PC-9 (cell line): ENCODE data around the gene TCEA3. TPM values are rescaled to one million over a fixed set of nuclear protein-coding genes. Genes with fewer than 3 reads are reported as not detected.

Source experiments
- BruUV-seq: library from RNA; stranded (reverse); fragments of 400-500 nt; replicated peaks from 2 replicates; lab custom pipeline; 2021; lab: Mats Ljungman, UMichigan
- CTCF ChIA-PET: fragments of 300-600 bp; sonication (Branson Sonifier 250); formaldehyde crosslinking; loops from one replicate; lab custom pipeline; 2022; ENCODE audit warnings: antibody characterized with exemption; lab: Charles Lee
- POLR2A ChIA-PET: fragments of 300-600 bp; sonication (Branson Sonifier 250); formaldehyde crosslinking; loops from one replicate; lab custom pipeline; 2022; ENCODE audit warnings: antibody characterized with exemption; ENCODE audit not compliant: unreplicated experiment; lab: Charles Lee
- DNase-seq, 2 experiments: peaks; one replicate each; pipeline versions ENCODE4 v3.0.0 to v3.0.0-alpha.2; 2015 to 2022; ENCODE audit warnings: mixed read lengths in 1 of 2
- H2AFZ ChIP-seq: fragments of 200-600 bp; sonication (generic); 2 replicates; pipeline ENCODE4 v1.8.1; 2017; ENCODE audit warnings: antibody characterized with exemption
- H3F3A ChIP-seq: fragments of 200-600 bp; sonication (generic); 2 replicates; pipeline ENCODE4 v1.8.1; 2017; ENCODE audit warnings: antibody characterized with exemption, mild to moderate bottlenecking, low read depth; ENCODE audit not compliant: insufficient read depth
- H3K27ac ChIP-seq: fragments of 200-600 bp; sonication (generic); 2 replicates; pipeline ENCODE4 v1.6.1; 2016; ENCODE audit warnings: mixed run types
- H3K27me3 ChIP-seq: fragments of 200-600 bp; sonication (generic); 2 replicates; pipeline ENCODE4 v1.6.1; 2016; ENCODE audit warnings: low read depth, mixed run types; ENCODE audit not compliant: insufficient read depth
- H3K36me3 ChIP-seq: fragments of 200-600 bp; sonication (generic); 2 replicates; pipeline ENCODE4 v1.6.1; 2016; ENCODE audit warnings: low read depth, mixed run types
- H3K4me1 ChIP-seq: fragments of 200-600 bp; sonication (generic); replicated peaks from 2 replicates; pipeline ENCODE4 v1.6.1; 2016; ENCODE audit warnings: mixed run types; ENCODE audit not compliant: insufficient read depth
- H3K4me2 ChIP-seq: fragments of 200-600 bp; sonication (generic); 2 replicates; pipeline ENCODE4 v1.6.1; 2017; ENCODE audit warnings: mixed run types
- H3K4me3 ChIP-seq: fragments of 200-600 bp; sonication (generic); 2 replicates; pipeline ENCODE4 v1.6.1; 2016; ENCODE audit warnings: mixed run types
- H3K79me2 ChIP-seq: fragments of 200-600 bp; sonication (generic); 2 replicates; pipeline ENCODE4 v1.6.1; 2017; ENCODE audit warnings: low read depth, mixed run types
- H3K9me2 ChIP-seq: fragments of 200-600 bp; sonication (generic); 2 replicates; pipeline ENCODE4 v1.8.1; 2017; ENCODE audit warnings: mild to moderate bottlenecking; ENCODE audit not compliant: insufficient read depth
- H3K9me3 ChIP-seq: fragments of 200-600 bp; sonication (generic); 2 replicates; pipeline ENCODE4 v1.8.1; 2016; ENCODE audit warnings: low read depth; ENCODE audit not compliant: insufficient read depth
- H4K20me1 ChIP-seq: fragments of 200-600 bp; sonication (generic); 2 replicates; pipeline ENCODE4 v1.8.1; 2017; ENCODE audit not compliant: insufficient read depth
- CTCF ChIP-seq: fragments of 200-600 bp; sonication (generic); conservative IDR thresholded peaks from 2 replicates; pipeline ENCODE4 v1.6.1; 2017; ENCODE audit warnings: mixed run types, antibody characterized with exemption, mild to moderate bottlenecking, moderate library complexity
- EZH2 ChIP-seq: fragments of 200-600 bp; sonication (generic); IDR thresholded peaks from 2 replicates; pipeline ENCODE4 v1.8.0; 2017; ENCODE audit warnings: antibody characterized with exemption, low read depth
- intact Hi-C: fragments of 100-400 bp; cut with micrococcal nuclease; formaldehyde crosslinking; loops from one replicate; pipeline ENCODE4 v1.10.0; 2022; ENCODE audit not compliant: unreplicated experiment
- total RNA-seq: library from RNA; stranded (reverse); gene quantifications from 2 replicates; pipeline ENCODE4 v1.2.3, GENCODE V29; 2021

TCEA3 gene
- total RNA-seq, 1 experiment from 2014 or later = 2.7 TPM

GRCh38 chr1:23387494-23387893, 37.1 kb downstream of the TCEA3 start:
- H3K36me3 ChIP-seq = no peaks in the 10 kb centered on the region
- peaks cover 12% of the 10 kb centered on the region; the same call in 1 of the 2 replicates for H3F3A ChIP-seq
- TF ChIP-seq CTCF = no peak
- TF ChIP-seq EZH2 = no peak
- H3K79me2 ChIP-seq = no peaks in the 10 kb centered on the region
- H3K27me3 ChIP-seq = no peaks in the 10 kb centered on the region
- no TSS peak for BruUV-seq
- no peak for DNase-seq
- ChIA-PET POLR2A (no interaction called here), CTCF (no interaction called here)
- H3K9me3 ChIP-seq = no peaks in the 10 kb centered on the region
- H2AFZ ChIP-seq = no peak overlapping the region
- intact Hi-C loops = no loop called here
- H4K20me1 ChIP-seq = no peaks in the 10 kb centered on the region
- H3K4me2 ChIP-seq = no peak overlapping the region
- H3K4me1 ChIP-seq = peaks cover 6% of the 10 kb centered on the region; the same call in 1 of the 2 replicates
- H3K9me2 ChIP-seq = no peaks in the 10 kb centered on the region
- H3K4me3 ChIP-seq = no peak overlapping the region
- H3K27ac ChIP-seq = no peak overlapping the region

- Histone ChIP-seq H4K20me1 (no peaks in the 10 kb centered on the region), H3F3A (peaks cover 12% of the 10 kb centered on the region; the same call in 1 of the 2 replicates), H2AFZ (no peak overlapping the region), H3K36me3 (no peaks in the 10 kb centered on the region), H3K4me1 (peaks cover 6% of the 10 kb centered on the region; the same call in 1 of the 2 replicates), H3K4me3 (no peak overlapping the region), H3K27me3 (no peaks in the 10 kb centered on the region), H3K9me3 (no peaks in the 10 kb centered on the region), H3K9me2 (no peaks in the 10 kb centered on the region), H3K79me2 (no peaks in the 10 kb centered on the region), H3K4me2 (peak overlapping the region; percentile 13), H3K27ac (no peak overlapping the region)
- TF ChIP-seq CTCF (no peak), EZH2 (no peak)
- intact Hi-C loops = no loop called here
- BruUV-seq = no TSS peak
- POLR2A ChIA-PET = interaction anchor here (0.6 to 0.7 kb wide), 2 partner anchors 32 to 121 kb away, joined by 3 to 5 read pairs; no protein-coding TSS in a partner anchor
- CTCF ChIA-PET = interaction anchor here (0.6 kb wide), 1 partner anchor 394 kb away, joined by 11 read pairs; no protein-coding TSS in a partner anchor
- DNase-seq = no peak
Observed at GRCh38 chr1:23385119-23385621, 39.4 kb downstream of the TCEA3 start.

GRCh38 chr1:23384312-23385058, 40.1 kb downstream of the TCEA3 start:
- BruUV-seq = no TSS peak
- no peak overlapping the region for H3K27ac ChIP-seq
- peaks cover 12% of the 10 kb centered on the region; the same call in 1 of the 2 replicates for H3F3A ChIP-seq
- no peak overlapping the region for H2AFZ ChIP-seq
- CTCF ChIA-PET = interaction anchor here (0.6 to 0.7 kb wide), 2 partner anchors 285 to 1865 kb away, joined by 3 to 9 read pairs; no protein-coding TSS in a partner anchor
- no peaks in the 10 kb centered on the region for H3K9me2 ChIP-seq
- no peaks in the 10 kb centered on the region for H3K9me3 ChIP-seq
- peak overlapping the region; percentile 13 for H3K4me2 ChIP-seq
- TF ChIP-seq CTCF (no peak), EZH2 (no peak)
- H3K36me3 ChIP-seq = no peaks in the 10 kb centered on the region
- no peaks in the 10 kb centered on the region for H3K27me3 ChIP-seq
- peaks cover 6% of the 10 kb centered on the region; the same call in 1 of the 2 replicates for H3K4me1 ChIP-seq
- H3K79me2 ChIP-seq = no peaks in the 10 kb centered on the region
- peak in 1 of 2 experiments; percentile 84 for DNase-seq
- POLR2A ChIA-PET = interaction anchor here (0.6 to 0.7 kb wide), 2 partner anchors 33 to 120 kb away, joined by 3 to 5 read pairs; no protein-coding TSS in a partner anchor
- H4K20me1 ChIP-seq = no peaks in the 10 kb centered on the region
- intact Hi-C loops = no loop called here
- H3K4me3 ChIP-seq = no peak overlapping the region
